Measurements from ENCODE around the gene MRPL4. TPM values are rescaled to one million over a fixed set of nuclear protein-coding genes. Genes with fewer than 3 reads are reported as not detected.
"Not testable (repeated sequence)": the region's sequence is repeated elsewhere in the genome, so short reads cannot be mapped to it uniquely, and the experiment has no call there.

Gene MRPL4
- total RNA-seq, 2 donors from 2014 or later = 72.6 to 75.6 TPM

GRCh38 chr19:10231612-10232228 is 20.3 kb upstream of the MRPL4 start:
- intact Hi-C loops (cut with DNase I) = no loop called here
- peak overlapping the region; percentile 81 to 83 for H3K27ac ChIP-seq
- no peaks in the 10 kb centered on the region for H3K9me3 ChIP-seq
- 74% methylated on average over 8 of the region's 8 CpGs for WGBS
- H3K4me1 ChIP-seq (replicated peaks) = peaks cover 2% of the 10 kb centered on the region
- DNase-seq (ENCODE audit: low spot score) = no peak
- H3K4me3 ChIP-seq = peak overlapping the region; percentile 59 to 82
- H3K27me3 ChIP-seq (replicated peaks; ENCODE audit: insufficient read depth) = no peaks in the 10 kb centered on the region
- no peak for TF ChIP-seq POLR2AphosphoS5 (IDR thresholded peaks at IDR 0.05)
- no peaks in the 10 kb centered on the region for H3K36me3 ChIP-seq

- no peak for TF ChIP-seq POLR2A (IDR thresholded peaks at IDR 0.05)
- TF ChIP-seq POLR2AphosphoS5 (IDR thresholded peaks at IDR 0.05) = no peak
- TF ChIP-seq CTCF (IDR thresholded peaks at IDR 0.05) = no peak
- no peaks in the 10 kb centered on the region for H3K36me3 ChIP-seq
- no peaks in the 10 kb centered on the region for H3K27me3 ChIP-seq (replicated peaks; ENCODE audit: insufficient read depth)
- H3K9me3 ChIP-seq = no peaks in the 10 kb centered on the region
- H3K4me3 ChIP-seq = no peak overlapping the region
- intact Hi-C loops (cut with DNase I) = no loop called here
- DNase-seq (ENCODE audit: low spot score) = no peak
- no peak overlapping the region for H3K27ac ChIP-seq
- H3K4me1 ChIP-seq (replicated peaks) = no peaks in the 10 kb centered on the region
- 80% methylated on average over 4 of the region's 4 CpGs for WGBS
Measured at GRCh38 chr19:10233946-10234345, 18.1 kb upstream of the MRPL4 start.

- intact Hi-C loops (cut with DNase I) = no loop called here
Measured at GRCh38 chr19:10235003-10235402, 17.0 kb upstream of the MRPL4 start.

GRCh38 chr19:10235409-10235808 is 16.6 kb upstream of the MRPL4 start:
- H3K4me1 ChIP-seq (replicated peaks); DNase-seq (ENCODE audit: low spot score); H3K27me3 ChIP-seq (replicated peaks; ENCODE audit: insufficient read depth); H3K36me3 ChIP-seq; intact Hi-C loops (cut with DNase I); H3K9me3 ChIP-seq; H3K4me3 ChIP-seq: not testable (repeated sequence)
- peak overlapping the region; percentile 28 to 44 for H3K27ac ChIP-seq
- 95% methylated on average over 7 of the region's 7 CpGs for WGBS

More at GRCh38 chr19:10235003-10235402, 17.0 kb upstream of the MRPL4 start:
- no peak for DNase-seq (ENCODE audit: low spot score)
- Histone ChIP-seq H3K9me3 (no peaks in the 10 kb centered on the region), H3K4me1 (replicated peaks) (no peaks in the 10 kb centered on the region), H3K36me3 (no peaks in the 10 kb centered on the region), H3K4me3 (no peak overlapping the region), H3K27me3 (replicated peaks; ENCODE audit: insufficient read depth) (no peaks in the 10 kb centered on the region), H3K27ac (no peak overlapping the region)
- WGBS = 66% methylated on average over 4 of the region's 4 CpGs
- TF ChIP-seq POLR2A (IDR thresholded peaks at IDR 0.05) (no peak), CTCF (IDR thresholded peaks at IDR 0.05) (no peak), POLR2AphosphoS5 (IDR thresholded peaks at IDR 0.05) (no peak)

DNA sequence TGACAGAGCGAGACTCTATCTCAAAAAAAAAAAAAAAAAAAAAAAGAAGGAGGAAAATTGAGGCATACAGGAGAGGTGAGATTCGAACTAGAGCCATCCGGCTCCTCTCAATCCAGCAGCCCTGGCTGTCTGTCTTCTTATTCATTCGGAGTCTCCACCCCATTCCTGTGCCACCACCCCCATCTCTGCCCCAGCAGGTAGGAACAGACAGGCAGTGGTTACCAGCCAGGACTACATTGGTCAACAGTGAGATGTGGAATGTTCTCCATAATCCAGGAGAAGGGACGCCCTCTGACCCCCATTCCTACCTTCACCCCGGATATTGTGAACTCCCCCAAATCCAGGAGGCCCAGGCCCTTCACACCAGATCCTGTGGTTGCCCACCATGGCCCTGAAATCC is 14.3 kb upstream of the MRPL4 start:
- no peak for DNase-seq (ENCODE audit: low spot score)
- H3K4me1 ChIP-seq (replicated peaks) = no peaks in the 10 kb centered on the region
- WGBS = 76% methylated on average over 6 of the region's 6 CpGs
- intact Hi-C loops (cut with DNase I) = no loop called here
- no peaks in the 10 kb centered on the region for H3K27me3 ChIP-seq (replicated peaks; ENCODE audit: insufficient read depth)
- H3K9me3 ChIP-seq = no peaks in the 10 kb centered on the region
- TF ChIP-seq POLR2AphosphoS5 (IDR thresholded peaks at IDR 0.05) (no peak), CTCF (IDR thresholded peaks at IDR 0.05) (no peak), POLR2A (IDR thresholded peaks at IDR 0.05) (no peak)
- H3K4me3 ChIP-seq = no peak overlapping the region
- no peaks in the 10 kb centered on the region for H3K36me3 ChIP-seq
- peak overlapping the region in 1 of 2 donors; percentile 5 for H3K27ac ChIP-seq

GRCh38 chr19:10238172-10238783 is 13.7 kb upstream of the MRPL4 start:
- peak; percentile 13 for TF ChIP-seq POLR2AphosphoS5 (IDR thresholded peaks at IDR 0.05)
- TF ChIP-seq POLR2A (IDR thresholded peaks at IDR 0.05) = no peak
- intact Hi-C loops (cut with DNase I) = no loop called here

DNA sequence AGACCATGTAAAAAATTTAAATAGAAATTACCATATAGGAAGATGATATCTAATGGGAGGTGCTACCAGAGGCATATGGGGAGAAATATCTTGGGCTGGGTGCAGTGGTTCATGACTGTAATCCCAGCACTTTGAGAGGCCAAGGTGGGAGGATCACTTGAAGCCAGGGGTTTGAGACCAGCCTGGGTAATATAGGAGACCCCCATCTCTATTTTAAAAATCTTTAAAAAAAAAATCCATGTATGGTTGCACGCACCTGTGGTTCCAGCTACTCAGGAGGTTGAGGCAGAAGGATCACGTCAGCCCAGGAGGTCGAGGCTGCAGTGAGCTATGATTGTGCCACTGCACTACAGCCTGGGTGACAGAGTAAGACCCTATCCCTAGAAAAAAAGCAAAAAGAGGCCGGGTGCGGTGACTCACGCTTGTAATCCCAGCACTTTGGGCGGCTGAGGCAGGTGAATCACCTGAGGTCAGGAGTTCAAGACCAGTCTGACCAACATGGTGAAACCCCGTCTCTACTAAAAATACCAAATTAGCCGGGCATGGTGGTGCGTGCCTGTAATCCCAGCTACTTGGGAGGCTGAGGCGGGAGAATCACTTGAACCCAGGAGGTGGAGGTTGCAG is 10.1 kb upstream of the MRPL4 start:
- H3K4me1 ChIP-seq (replicated peaks); H3K27me3 ChIP-seq (replicated peaks; ENCODE audit: insufficient read depth); DNase-seq (ENCODE audit: low spot score); H3K36me3 ChIP-seq; H3K27ac ChIP-seq; H3K9me3 ChIP-seq; intact Hi-C loops (cut with DNase I); H3K4me3 ChIP-seq: not testable (repeated sequence)
- 95% methylated on average over 10 of the region's 11 CpGs for WGBS

More at GRCh38 chr19:10238172-10238783, 13.7 kb upstream of the MRPL4 start:
- no peak for DNase-seq (ENCODE audit: low spot score)
- H3K36me3 ChIP-seq = no peaks in the 10 kb centered on the region
- WGBS = 39% methylated on average over 11 of the region's 12 CpGs
- peak overlapping the region in 1 of 2 donors; percentile 5 for H3K27ac ChIP-seq
- no peaks in the 10 kb centered on the region for H3K27me3 ChIP-seq (replicated peaks; ENCODE audit: insufficient read depth)
- H3K4me1 ChIP-seq (replicated peaks) = no peaks in the 10 kb centered on the region
- no peak overlapping the region for H3K4me3 ChIP-seq
- H3K9me3 ChIP-seq = no peaks in the 10 kb centered on the region
